ENCODE results near the gene SLC39A9.

DNA sequence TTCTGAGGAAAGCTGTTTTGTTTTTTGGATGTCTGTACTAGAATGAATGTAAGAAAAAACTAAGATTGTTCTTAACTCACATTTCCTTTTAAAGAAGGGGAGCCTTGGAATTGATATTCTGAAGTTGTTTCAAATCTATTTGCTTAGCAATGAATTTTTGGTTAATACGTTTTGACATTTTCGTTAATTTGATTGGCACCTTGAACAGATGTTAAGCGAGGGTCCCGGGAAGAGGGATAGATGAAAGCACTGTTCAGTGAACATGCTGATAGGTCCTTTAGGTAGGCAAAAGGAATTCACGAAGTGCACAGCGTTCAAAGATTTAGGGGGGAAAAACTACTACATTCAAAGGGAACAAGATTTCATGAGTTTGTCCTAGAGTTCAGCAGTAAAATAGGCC is 1.7 kb downstream of the SLC39A9 start:
- TF ChIP-seq, protein P1, sequence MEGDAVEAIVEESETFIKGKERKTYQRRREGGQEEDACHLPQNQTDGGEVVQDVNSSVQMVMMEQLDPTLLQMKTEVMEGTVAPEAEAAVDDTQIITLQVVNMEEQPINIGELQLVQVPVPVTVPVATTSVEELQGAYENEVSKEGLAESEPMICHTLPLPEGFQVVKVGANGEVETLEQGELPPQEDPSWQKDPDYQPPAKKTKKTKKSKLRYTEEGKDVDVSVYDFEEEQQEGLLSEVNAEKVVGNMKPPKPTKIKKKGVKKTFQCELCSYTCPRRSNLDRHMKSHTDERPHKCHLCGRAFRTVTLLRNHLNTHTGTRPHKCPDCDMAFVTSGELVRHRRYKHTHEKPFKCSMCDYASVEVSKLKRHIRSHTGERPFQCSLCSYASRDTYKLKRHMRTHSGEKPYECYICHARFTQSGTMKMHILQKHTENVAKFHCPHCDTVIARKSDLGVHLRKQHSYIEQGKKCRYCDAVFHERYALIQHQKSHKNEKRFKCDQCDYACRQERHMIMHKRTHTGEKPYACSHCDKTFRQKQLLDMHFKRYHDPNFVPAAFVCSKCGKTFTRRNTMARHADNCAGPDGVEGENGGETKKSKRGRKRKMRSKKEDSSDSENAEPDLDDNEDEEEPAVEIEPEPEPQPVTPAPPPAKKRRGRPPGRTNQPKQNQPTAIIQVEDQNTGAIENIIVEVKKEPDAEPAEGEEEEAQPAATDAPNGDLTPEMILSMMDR (IDR thresholded peaks at IDR 0.05) = no peak
- TF ChIP-seq EP300 (IDR thresholded peaks at IDR 0.05) (no peak), ZFP36 (IDR thresholded peaks at IDR 0.05; ENCODE audit: borderline replicate concordance, partially characterized antibody) (no peak)
